ENCODE data around the gene NUP107.
"Not testable (repeated sequence)": the region's sequence is repeated elsewhere in the genome, so short reads cannot be mapped to it uniquely, and the experiment has no call there.

The NUP107 gene

GRCh38 chr12:68686595-68687521 lies at the start of gene NUP107:
NUP107 (plus strand) TSS chr12:68686978; CDS start chr12:68687066, 88 bp downstream.
- DNase-seq = peak; percentile 95

- DNase-seq = not testable (repeated sequence)
Observed at GRCh38 chr12:68637439-68637838, 49.3 kb upstream of the NUP107 start.

- DNase-seq = no peak
Observed at GRCh38 chr12:68638171-68638570, 48.6 kb upstream of the NUP107 start.

GRCh38 chr12:68638721-68639395 lies 47.9 kb upstream of the NUP107 start:
- no peak for DNase-seq

- DNase-seq = no peak
Observed at GRCh38 chr12:68639396-68639767, 47.4 kb upstream of the NUP107 start.

GRCh38 chr12:68641138-68641537 lies 45.6 kb upstream of the NUP107 start:
- DNase-seq = no peak

- DNase-seq = no peak
Observed at GRCh38 chr12:68646484-68646883, 40.3 kb upstream of the NUP107 start.

- no peak for DNase-seq
Observed at GRCh38 chr12:68647507-68647906, 39.3 kb upstream of the NUP107 start.

GRCh38 chr12:68648179-68648578 lies 38.6 kb upstream of the NUP107 start:
- no peak for DNase-seq

GRCh38 chr12:68665016-68665569 lies 21.7 kb upstream of the NUP107 start:
- no peak for DNase-seq

GRCh38 chr12:68667291-68667690 lies 19.5 kb upstream of the NUP107 start:
- DNase-seq = no peak

- DNase-seq = no peak
Observed at GRCh38 chr12:68667896-68668295, 18.9 kb upstream of the NUP107 start.

- no peak for DNase-seq
Observed at GRCh38 chr12:68671179-68671578, 15.6 kb upstream of the NUP107 start.

GRCh38 chr12:68673788-68674187 lies 13.0 kb upstream of the NUP107 start:
- no peak for DNase-seq

- DNase-seq = no peak
Observed at GRCh38 chr12:68674376-68674775, 12.4 kb upstream of the NUP107 start.

GRCh38 chr12:68675101-68675842 lies 11.5 kb upstream of the NUP107 start:
- no peak for DNase-seq

GRCh38 chr12:68676854-68677253 lies 9.9 kb upstream of the NUP107 start:
- DNase-seq = not testable (repeated sequence)

- no peak for DNase-seq
Observed at GRCh38 chr12:68686262-68686594, 550 bp upstream of the NUP107 start.

- DNase-seq = no peak
Observed at GRCh38 chr12:68695454-68695853, 8.7 kb downstream of the NUP107 start.

- no peak for DNase-seq
Observed at GRCh38 chr12:68699486-68699885, 12.7 kb downstream of the NUP107 start.

GRCh38 chr12:68727776-68728175 lies 41.0 kb downstream of the NUP107 start:
- no peak for DNase-seq

- DNase-seq = no peak
Observed at GRCh38 chr12:68733661-68734071, 46.9 kb downstream of the NUP107 start.

GRCh38 chr12:68739891-68740290 lies 53.1 kb downstream of the NUP107 start:
- DNase-seq = no peak
